HG03575 (cell line): Measurements from ENCODE around the gene RNF112.

ENCODE experiments used
- ATAC-seq: cut with Tn5 transposase; IDR thresholded peaks from one replicate; pipeline ENCODE4 v1.9.1; 2021; ENCODE audit not compliant: unreplicated experiment, insufficient number of reproducible peaks, low FRiP score; ENCODE audit errors: extremely low read depth

Gene RNF112

GRCh38 chr17:19372439-19372838, 38.6 kb upstream of the RNF112 start:
- ATAC-seq: no peak

- ATAC-seq: no peak
Observed at GRCh38 chr17:19372866-19373504, 38.0 kb upstream of the RNF112 start.

DNA sequence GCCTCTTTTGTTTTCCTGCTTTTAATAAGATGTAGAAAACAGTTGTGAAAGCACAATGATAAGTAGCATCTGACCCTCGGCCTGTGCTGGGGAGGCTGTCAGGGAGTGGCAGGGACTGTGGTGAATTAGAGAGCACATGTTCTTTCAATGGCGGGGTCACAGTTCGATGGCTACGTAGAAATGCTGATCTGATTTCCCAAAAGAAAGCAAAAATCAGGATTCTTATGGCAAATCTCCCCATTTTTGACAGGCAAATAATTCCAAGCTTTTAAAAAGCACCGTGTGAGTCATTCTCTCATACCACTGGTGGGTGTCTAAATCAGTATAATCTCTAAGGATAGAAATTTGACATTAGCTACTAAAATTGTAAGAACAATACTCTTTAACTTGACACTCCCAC, 36.9 kb upstream of the RNF112 start:
- no peak for ATAC-seq

GRCh38 chr17:19375732-19376131, 35.3 kb upstream of the RNF112 start:
- no peak for ATAC-seq

DNA sequence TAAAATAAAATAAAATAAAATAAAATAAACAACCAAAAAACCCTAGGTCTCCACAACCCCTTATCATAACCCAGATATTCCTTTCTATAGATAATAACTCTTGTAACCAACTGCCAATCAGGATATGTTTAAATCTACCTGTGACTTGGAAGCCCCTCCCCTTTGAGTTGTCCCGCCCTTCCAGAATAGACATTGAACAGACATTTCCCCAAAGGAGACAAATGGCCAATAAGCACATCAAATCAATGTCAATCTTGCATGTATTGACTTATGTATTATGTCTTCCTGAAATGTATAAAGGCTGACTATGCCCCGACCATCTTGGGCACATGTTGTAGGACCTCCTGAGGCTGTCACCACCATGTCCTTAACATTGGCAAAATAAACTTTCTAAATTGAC, 34.2 kb upstream of the RNF112 start:
- no peak for ATAC-seq

GRCh38 chr17:19377602-19378415, 33.2 kb upstream of the RNF112 start:
- peak; percentile 60 for ATAC-seq

- no peak for ATAC-seq
Observed at GRCh38 chr17:19378416-19379360, 32.3 kb upstream of the RNF112 start, which contains the start of gene MAPK7. Gene MAPK7, plus strand, starts transcription at chr17:19378498. Its CDS starts 403 bp downstream, at chr17:19378901.

DNA sequence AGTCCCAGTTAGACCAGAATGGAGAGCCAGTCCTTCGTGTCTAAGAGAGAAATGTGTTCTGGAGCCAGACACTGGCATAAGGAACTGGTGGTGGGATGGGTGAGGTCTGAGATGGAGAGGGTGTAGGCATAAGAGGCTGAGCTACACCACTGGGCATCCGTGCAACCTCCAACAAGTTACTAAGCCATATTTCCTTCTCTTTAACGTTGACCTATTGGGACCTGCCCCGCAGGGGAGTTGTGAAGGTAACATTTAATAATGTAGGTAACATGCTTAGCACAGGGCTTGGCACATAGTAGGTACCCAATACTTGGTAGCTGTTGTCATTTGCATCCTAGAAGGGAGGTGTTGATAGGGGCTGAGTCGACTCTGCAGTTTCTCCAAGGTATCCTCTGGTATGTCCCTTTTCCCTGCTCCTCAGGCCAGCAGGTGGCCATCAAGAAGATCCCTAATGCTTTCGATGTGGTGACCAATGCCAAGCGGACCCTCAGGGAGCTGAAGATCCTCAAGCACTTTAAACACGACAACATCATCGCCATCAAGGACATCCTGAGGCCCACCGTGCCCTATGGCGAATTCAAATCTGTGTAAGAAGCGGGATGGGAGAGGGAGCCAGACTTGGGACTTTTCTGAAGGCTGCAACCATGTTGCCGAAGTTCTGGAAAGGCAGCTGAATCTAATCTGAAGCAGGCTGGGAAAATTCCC, 31.5 kb upstream of the RNF112 start:
- no peak for ATAC-seq

DNA sequence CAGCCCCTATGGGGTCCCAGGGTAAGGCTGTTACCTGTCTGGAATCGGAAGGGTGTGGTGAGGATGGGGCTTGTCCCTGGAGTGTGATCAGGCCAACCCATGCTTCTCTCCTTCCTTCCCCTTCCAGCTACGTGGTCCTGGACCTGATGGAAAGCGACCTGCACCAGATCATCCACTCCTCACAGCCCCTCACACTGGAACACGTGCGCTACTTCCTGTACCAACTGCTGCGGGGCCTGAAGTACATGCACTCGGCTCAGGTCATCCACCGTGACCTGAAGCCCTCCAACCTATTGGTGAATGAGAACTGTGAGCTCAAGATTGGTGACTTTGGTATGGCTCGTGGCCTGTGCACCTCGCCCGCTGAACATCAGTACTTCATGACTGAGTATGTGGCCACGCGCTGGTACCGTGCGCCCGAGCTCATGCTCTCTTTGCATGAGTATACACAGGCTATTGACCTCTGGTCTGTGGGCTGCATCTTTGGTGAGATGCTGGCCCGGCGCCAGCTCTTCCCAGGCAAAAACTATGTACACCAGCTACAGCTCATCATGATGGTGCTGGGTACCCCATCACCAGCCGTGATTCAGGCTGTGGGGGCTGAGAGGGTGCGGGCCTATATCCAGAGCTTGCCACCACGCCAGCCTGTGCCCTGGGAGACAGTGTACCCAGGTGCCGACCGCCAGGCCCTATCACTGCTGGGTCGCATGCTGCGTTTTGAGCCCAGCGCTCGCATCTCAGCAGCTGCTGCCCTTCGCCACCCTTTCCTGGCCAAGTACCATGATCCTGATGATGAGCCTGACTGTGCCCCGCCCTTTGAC, 30.3 kb upstream of the RNF112 start:
- ATAC-seq: no peak

DNA sequence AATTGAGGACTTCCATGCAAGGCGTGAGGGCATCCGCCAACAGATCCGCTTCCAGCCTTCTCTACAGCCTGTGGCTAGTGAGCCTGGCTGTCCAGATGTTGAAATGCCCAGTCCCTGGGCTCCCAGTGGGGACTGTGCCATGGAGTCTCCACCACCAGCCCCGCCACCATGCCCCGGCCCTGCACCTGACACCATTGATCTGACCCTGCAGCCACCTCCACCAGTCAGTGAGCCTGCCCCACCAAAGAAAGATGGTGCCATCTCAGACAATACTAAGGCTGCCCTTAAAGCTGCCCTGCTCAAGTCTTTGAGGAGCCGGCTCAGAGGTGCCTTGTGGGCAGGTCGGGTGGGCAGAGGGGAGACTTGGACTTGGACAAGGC, 29.7 kb upstream of the RNF112 start:
- no peak for ATAC-seq

GRCh38 chr17:19381741-19382444, 29.1 kb upstream of the RNF112 start:
- no peak for ATAC-seq

DNA sequence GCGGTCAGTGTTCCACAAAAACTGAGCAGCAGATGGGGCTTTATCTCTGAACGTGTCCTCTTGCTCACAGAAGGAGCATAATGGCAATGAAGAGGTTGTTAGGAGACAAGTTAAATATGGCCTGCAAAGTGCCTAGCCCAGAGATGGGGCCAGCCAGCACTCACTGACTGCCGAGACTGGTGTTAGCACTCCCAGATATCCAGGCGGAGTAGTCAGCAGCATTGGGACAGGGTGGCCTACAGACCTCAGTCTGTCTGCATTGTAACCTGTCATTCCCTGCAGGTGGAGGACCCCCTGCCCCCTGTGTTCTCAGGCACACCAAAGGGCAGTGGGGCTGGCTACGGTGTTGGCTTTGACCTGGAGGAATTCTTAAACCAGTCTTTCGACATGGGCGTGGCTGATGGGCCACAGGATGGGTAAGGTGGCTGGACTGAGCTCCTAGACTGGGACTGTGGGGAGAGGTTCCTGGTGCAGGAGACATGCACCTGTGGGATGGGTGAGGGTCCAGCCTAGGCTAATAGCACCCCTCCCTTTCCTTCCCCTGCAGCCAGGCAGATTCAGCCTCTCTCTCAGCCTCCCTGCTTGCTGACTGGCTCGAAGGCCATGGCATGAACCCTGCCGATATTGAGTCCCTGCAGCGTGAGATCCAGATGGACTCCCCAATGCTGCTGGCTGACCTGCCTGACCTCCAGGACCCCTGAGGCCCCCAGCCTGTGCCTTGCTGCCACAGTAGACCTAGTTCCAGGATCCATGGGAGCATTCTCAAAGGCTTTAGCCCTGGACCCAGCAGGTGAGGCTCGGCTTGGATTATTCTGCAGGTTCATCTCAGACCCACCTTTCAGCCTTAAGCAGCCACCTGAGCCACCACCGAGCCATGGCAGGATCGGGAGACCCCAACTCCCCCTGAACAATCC, 28.2 kb upstream of the RNF112 start:
- no peak for ATAC-seq

GRCh38 chr17:19383681-19384470, 27.2 kb upstream of the RNF112 start:
- no peak for ATAC-seq

GRCh38 chr17:19384723-19385391, 26.2 kb upstream of the RNF112 start:
- ATAC-seq: no peak

DNA sequence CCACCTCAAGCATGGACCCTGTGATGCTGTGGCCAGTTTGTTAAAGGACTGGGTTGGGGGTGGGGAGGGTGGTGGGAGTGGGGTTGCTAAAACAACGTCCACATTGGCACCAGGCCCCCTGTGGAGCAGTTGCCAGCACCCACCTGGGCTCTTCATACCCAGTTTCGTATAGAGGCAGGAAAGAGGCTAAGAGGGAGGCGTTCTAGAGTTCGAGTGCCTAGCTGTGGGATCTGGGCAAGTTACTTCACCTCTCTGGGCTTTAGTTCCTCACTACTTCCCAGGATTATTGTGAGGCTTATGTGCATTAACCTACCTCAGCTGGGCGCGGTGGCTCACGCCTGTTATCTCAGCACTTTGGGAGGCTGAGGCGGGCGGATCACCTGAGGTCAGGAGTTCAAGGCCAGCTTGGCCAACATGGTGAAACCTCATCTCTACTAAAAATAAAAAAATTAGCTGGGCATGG, 25.5 kb upstream of the RNF112 start:
- no peak for ATAC-seq
